WTC11 (cell line): Measurements from ENCODE around the gene AFF3.

Experiments
- NR2C2 ChIP-seq: sonication (generic); formaldehyde crosslinking; IDR thresholded peaks from 2 replicates; pipeline ENCODE4 v1.8.0; 2022; ENCODE audit warnings: mild to moderate bottlenecking, missing genetic modification reagents
- SMAD3 ChIP-seq: sonication (generic); formaldehyde crosslinking; IDR thresholded peaks from 2 replicates; pipeline ENCODE4 v1.8.0; 2022; ENCODE audit warnings: missing genetic modification reagents, mild to moderate bottlenecking, borderline replicate concordance
- SOX15 ChIP-seq: fragments of 250-450 bp; sonication (Bioruptor Pico); IDR thresholded peaks from 2 replicates; pipeline ENCODE4 v1.9.0; 2021; ENCODE audit warnings: mild to moderate bottlenecking
- ZNF416 ChIP-seq: fragments of 250-450 bp; sonication (Bioruptor Pico); IDR thresholded peaks from 2 replicates; pipeline ENCODE4 v1.9.0; 2021; ENCODE audit warnings: mild to moderate bottlenecking, inconsistent platforms
- TF ChIP-seq, protein P1 (sequence below): fragments of 200-600 bp; IDR thresholded peaks from 2 replicates; pipeline ENCODE4 v1.8.0; 2022; ENCODE audit warnings: antibody characterized with exemption
- TF ChIP-seq, protein P2 (sequence below): sonication (generic); formaldehyde crosslinking; IDR thresholded peaks from 2 replicates; pipeline ENCODE4 v1.8.0; 2023; ENCODE audit warnings: mild to moderate bottlenecking, missing genetic modification reagents

DNA sequence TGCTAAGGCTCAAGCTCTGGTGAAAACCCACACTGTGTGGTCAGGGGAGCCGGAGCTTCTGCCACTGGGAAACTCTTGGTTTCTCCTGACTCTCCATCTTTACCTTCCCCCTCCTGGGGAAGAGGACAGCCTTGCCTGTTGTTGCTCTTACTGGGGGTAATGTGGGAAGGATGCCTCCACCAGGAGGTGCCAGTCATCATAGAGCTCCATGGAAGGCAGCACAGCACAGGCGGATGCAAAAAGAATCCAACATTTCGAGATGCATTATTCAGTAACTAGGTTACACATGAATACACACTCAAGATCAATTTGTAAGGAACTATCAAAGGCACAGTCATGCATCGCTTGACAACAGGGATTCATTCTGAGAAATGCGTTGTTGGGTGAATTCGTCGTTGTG is 322.6 kb downstream of the AFF3 start:
- no peak for TF ChIP-seq SMAD3 (CRISPR knock-in tag)
- TF ChIP-seq, protein P1, sequence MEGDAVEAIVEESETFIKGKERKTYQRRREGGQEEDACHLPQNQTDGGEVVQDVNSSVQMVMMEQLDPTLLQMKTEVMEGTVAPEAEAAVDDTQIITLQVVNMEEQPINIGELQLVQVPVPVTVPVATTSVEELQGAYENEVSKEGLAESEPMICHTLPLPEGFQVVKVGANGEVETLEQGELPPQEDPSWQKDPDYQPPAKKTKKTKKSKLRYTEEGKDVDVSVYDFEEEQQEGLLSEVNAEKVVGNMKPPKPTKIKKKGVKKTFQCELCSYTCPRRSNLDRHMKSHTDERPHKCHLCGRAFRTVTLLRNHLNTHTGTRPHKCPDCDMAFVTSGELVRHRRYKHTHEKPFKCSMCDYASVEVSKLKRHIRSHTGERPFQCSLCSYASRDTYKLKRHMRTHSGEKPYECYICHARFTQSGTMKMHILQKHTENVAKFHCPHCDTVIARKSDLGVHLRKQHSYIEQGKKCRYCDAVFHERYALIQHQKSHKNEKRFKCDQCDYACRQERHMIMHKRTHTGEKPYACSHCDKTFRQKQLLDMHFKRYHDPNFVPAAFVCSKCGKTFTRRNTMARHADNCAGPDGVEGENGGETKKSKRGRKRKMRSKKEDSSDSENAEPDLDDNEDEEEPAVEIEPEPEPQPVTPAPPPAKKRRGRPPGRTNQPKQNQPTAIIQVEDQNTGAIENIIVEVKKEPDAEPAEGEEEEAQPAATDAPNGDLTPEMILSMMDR, result no peak
- no peak for TF ChIP-seq SOX15 (CRISPR knock-in tag)
- TF ChIP-seq, protein P2, sequence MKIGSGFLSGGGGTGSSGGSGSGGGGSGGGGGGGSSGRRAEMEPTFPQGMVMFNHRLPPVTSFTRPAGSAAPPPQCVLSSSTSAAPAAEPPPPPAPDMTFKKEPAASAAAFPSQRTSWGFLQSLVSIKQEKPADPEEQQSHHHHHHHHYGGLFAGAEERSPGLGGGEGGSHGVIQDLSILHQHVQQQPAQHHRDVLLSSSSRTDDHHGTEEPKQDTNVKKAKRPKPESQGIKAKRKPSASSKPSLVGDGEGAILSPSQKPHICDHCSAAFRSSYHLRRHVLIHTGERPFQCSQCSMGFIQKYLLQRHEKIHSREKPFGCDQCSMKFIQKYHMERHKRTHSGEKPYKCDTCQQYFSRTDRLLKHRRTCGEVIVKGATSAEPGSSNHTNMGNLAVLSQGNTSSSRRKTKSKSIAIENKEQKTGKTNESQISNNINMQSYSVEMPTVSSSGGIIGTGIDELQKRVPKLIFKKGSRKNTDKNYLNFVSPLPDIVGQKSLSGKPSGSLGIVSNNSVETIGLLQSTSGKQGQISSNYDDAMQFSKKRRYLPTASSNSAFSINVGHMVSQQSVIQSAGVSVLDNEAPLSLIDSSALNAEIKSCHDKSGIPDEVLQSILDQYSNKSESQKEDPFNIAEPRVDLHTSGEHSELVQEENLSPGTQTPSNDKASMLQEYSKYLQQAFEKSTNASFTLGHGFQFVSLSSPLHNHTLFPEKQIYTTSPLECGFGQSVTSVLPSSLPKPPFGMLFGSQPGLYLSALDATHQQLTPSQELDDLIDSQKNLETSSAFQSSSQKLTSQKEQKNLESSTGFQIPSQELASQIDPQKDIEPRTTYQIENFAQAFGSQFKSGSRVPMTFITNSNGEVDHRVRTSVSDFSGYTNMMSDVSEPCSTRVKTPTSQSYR (CRISPR knock-in tag), result no peak
- TF ChIP-seq NR2C2 (CRISPR knock-in tag), result no peak
- TF ChIP-seq ZNF416, result no peak
